Measurements from ENCODE around the gene PKNOX1.
"Not testable (repeated sequence)": the region's sequence is repeated elsewhere in the genome, so short reads cannot be mapped to it uniquely, and the experiment has no call there.

DNA sequence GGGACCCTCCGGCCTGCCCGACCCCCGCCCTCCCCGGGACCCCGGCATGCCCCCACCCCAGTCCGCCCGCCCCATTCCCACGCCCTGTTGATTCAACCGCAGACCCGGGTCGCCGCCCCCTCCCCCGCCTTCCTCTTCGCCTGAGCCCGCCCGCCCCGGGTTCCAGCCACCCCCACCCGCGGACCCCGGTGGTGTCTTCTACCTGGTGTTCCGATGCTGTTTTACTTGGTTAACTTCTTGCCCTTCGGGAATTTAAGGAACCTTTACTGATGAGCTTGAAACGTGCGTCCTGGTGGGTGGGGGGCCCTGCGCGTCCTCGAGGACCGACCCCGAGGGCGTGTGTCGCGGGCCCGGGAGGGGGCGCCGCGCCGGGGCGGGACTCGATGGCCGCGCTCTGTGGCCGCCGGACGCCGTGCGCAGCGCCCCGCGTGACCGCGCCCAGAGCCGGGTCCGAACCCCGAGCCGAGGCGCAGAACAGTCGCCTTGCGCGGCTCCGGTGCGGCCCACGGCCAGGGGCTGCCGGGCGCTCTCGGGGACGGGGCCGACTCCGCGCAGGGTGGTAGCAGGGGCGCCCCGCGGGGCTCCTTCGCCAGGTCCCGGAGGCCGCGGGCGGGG, 101.8 kb downstream of the PKNOX1 start:
- TF ChIP-seq, protein P1, sequence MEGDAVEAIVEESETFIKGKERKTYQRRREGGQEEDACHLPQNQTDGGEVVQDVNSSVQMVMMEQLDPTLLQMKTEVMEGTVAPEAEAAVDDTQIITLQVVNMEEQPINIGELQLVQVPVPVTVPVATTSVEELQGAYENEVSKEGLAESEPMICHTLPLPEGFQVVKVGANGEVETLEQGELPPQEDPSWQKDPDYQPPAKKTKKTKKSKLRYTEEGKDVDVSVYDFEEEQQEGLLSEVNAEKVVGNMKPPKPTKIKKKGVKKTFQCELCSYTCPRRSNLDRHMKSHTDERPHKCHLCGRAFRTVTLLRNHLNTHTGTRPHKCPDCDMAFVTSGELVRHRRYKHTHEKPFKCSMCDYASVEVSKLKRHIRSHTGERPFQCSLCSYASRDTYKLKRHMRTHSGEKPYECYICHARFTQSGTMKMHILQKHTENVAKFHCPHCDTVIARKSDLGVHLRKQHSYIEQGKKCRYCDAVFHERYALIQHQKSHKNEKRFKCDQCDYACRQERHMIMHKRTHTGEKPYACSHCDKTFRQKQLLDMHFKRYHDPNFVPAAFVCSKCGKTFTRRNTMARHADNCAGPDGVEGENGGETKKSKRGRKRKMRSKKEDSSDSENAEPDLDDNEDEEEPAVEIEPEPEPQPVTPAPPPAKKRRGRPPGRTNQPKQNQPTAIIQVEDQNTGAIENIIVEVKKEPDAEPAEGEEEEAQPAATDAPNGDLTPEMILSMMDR (IDR thresholded peaks at IDR 0.05), result not testable (repeated sequence)
- not testable (repeated sequence) for TF ChIP-seq POLR2A (IDR thresholded peaks at IDR 0.05)
